ENCODE results near the gene RIC8A.
"Not testable (repeated sequence)": the region's sequence is repeated elsewhere in the genome, so short reads cannot be mapped to it uniquely, and the experiment has no call there.

The RIC8A gene

DNA sequence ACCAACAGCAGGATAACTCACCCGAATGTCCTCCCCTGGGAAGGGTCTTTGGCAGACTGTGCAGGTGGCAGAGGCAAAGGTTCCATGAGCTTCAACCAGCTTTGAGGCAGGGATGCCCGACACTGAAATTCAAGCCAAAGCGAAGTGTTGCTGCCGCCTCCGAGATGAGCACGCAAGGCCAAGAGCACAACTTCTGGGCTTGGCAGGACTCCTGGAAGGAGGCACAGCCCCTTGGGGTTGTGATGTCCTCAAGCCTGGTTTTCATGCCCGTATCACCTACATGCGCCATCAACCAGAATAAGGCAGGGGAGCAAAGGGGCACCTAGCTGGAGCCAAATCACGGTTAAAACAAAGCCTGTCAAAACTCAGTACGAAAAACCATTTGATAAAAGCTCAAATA is 22.9 kb downstream of the RIC8A start:
- Histone ChIP-seq H3K27me3 (ENCODE audit: control insufficient read depth in 1 of 2, insufficient read depth in 2 of 2, low read length in 2 of 2) (no peaks in the 10 kb centered on the region), H3K4me3 (ENCODE audit: low read depth in 1 of 2, low read length in 2 of 2) (no peak overlapping the region), H3K4me1 (ENCODE audit: control insufficient read depth in 1 of 2, insufficient read depth in 2 of 2, low read length in 2 of 2) (peaks cover 4% of the 10 kb centered on the region in 2 donors), H3K27ac (ENCODE audit: low read depth, low read length) (no peak overlapping the region), H3K9ac (ENCODE audit: low read depth in 1 of 2, low read length in 2 of 2) (no peak overlapping the region), H3K36me3 (ENCODE audit: control insufficient read depth in 1 of 2, insufficient read depth in 2 of 2, low read length in 2 of 2) (peaks cover 0 to 4% of the 10 kb centered on the region in 2 donors), H3K9me3 (ENCODE audit: control insufficient read depth in 1 of 2, low read length in 2 of 2) (no peaks in the 10 kb centered on the region)

GRCh38 chr11:232783-233565 is 25.5 kb downstream of the RIC8A start:
- no peak overlapping the region for H3K4me3 ChIP-seq (ENCODE audit: low read depth in 1 of 2, low read length in 2 of 2)
- no peak overlapping the region for H3K9ac ChIP-seq (ENCODE audit: low read depth in 1 of 2, low read length in 2 of 2)
- H3K36me3 ChIP-seq (ENCODE audit: control insufficient read depth in 1 of 2, insufficient read depth in 2 of 2, low read length in 2 of 2) = no peaks in the 10 kb centered on the region
- H3K9me3 ChIP-seq (ENCODE audit: control insufficient read depth in 1 of 2, low read length in 2 of 2) = no peaks in the 10 kb centered on the region
- no peak overlapping the region for H3K27ac ChIP-seq (ENCODE audit: low read depth, low read length)
- H3K27me3 ChIP-seq (ENCODE audit: control insufficient read depth in 1 of 2, insufficient read depth in 2 of 2, low read length in 2 of 2) = no peaks in the 10 kb centered on the region
- peaks cover 14 to 18% of the 10 kb centered on the region in 2 donors for H3K4me1 ChIP-seq (ENCODE audit: control insufficient read depth in 1 of 2, insufficient read depth in 2 of 2, low read length in 2 of 2)

GRCh38 chr11:235180-235579 is 27.7 kb downstream of the RIC8A start:
- no peak overlapping the region for H3K27ac ChIP-seq (ENCODE audit: low read depth, low read length)
- H3K9ac ChIP-seq (ENCODE audit: low read depth in 1 of 2, low read length in 2 of 2) = peak overlapping the region; percentile 75 to 98
- H3K4me3 ChIP-seq (ENCODE audit: low read depth in 1 of 2, low read length in 2 of 2) = peak overlapping the region; percentile 82 to 97
- H3K4me1 ChIP-seq (ENCODE audit: control insufficient read depth in 1 of 2, insufficient read depth in 2 of 2, low read length in 2 of 2) = peaks cover 19 to 23% of the 10 kb centered on the region in 2 donors
- H3K36me3 ChIP-seq (ENCODE audit: control insufficient read depth in 1 of 2, insufficient read depth in 2 of 2, low read length in 2 of 2) = peaks cover 0 to 6% of the 10 kb centered on the region in 2 donors
- no peaks in the 10 kb centered on the region for H3K27me3 ChIP-seq (ENCODE audit: control insufficient read depth in 1 of 2, insufficient read depth in 2 of 2, low read length in 2 of 2)
- H3K9me3 ChIP-seq (ENCODE audit: control insufficient read depth in 1 of 2, low read length in 2 of 2) = no peaks in the 10 kb centered on the region

DNA sequence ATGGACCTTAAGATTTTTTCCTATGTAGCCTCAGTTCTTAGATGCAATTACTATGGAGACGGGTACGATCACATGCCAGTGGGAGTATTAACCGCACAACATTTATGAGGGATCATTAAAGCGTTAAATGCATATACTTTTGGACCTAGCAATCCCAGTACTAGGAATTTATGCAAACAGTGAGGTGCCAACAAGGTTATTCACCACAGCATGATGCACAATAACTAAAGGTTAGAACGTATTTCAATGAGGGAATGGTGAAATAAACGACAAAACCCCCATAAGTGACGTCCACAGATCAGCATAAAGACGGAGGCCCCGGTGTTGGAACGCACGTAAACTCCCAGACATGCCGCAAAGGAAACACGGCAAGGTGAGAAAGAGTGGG is 28.1 kb downstream of the RIC8A start:
- Histone ChIP-seq H3K9ac (ENCODE audit: low read depth in 1 of 2, low read length in 2 of 2) (peak overlapping the region; percentile 75 to 98), H3K27ac (ENCODE audit: low read depth, low read length) (no peak overlapping the region)

DNA sequence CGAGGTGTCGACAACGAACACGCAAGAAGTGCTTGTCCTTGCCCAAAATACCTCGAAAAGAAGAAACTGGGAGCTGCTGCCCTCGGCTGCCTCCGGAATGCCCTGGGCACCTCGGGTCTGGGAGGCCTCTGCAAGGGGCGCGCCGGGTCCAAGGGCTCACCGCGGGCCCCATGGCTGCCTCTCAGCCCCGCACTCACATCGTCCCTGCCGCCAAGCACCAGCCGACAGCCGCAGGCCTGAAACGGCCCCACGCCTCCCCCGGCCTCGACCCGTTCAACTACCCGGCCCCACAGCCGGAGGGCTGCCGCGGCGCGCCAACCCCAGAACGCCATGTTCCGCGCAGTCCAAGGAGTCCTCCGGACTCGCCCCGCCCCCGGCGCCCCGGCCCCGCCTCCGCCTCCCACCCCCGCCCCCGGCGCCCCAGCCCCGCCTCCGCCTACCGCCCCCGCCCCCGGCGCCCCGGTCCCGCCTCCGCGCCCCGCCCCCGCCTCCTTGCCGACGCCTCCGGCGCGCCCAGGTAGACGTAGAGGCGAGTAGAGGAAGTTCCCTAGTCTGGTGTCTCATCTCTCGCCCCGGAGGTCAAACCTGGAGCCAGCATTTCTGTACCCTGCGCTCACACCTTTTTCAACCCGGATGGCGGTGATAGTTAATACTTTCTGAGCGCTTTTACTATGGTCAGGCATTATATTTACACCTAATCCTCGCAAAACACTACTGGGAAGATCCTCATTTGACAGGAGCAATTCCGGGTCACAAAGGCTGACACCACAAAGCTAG is 28.7 kb downstream of the RIC8A start, which contains the start of gene SIRT3:
TSS of gene SIRT3 (minus strand) at position 346 of the 777 bp plus-strand sequence. CDS start at position 332, 14 bp downstream.
- Histone ChIP-seq H3K27ac (ENCODE audit: low read depth, low read length) (peak within 1 kb of the TSS; percentile 99), H3K27me3 (ENCODE audit: control insufficient read depth in 1 of 2, insufficient read depth in 2 of 2, low read length in 2 of 2) (no peaks in the 10 kb centered on the region), H3K9me3 (ENCODE audit: control insufficient read depth in 1 of 2, low read length in 2 of 2) (no peaks in the 10 kb centered on the region), H3K4me1 (ENCODE audit: control insufficient read depth in 1 of 2, insufficient read depth in 2 of 2, low read length in 2 of 2) (peaks cover 19 to 23% of the 10 kb centered on the region in 2 donors), H3K9ac (ENCODE audit: low read depth in 1 of 2, low read length in 2 of 2) (peak within 1 kb of the TSS; percentile 87 to 98), H3K4me3 (ENCODE audit: low read depth in 1 of 2, low read length in 2 of 2) (peak within 1 kb of the TSS; percentile 85 to 97), H3K36me3 (ENCODE audit: control insufficient read depth in 1 of 2, insufficient read depth in 2 of 2, low read length in 2 of 2) (peaks cover under 1 to 15% of the 10 kb centered on the region in 2 donors)

More for the DNA sequence above, 28.1 kb downstream of the RIC8A start:
- no peaks in the 10 kb centered on the region for H3K27me3 ChIP-seq (ENCODE audit: control insufficient read depth in 1 of 2, insufficient read depth in 2 of 2, low read length in 2 of 2)
- peaks cover 19 to 23% of the 10 kb centered on the region in 2 donors for H3K4me1 ChIP-seq (ENCODE audit: control insufficient read depth in 1 of 2, insufficient read depth in 2 of 2, low read length in 2 of 2)
- H3K36me3 ChIP-seq (ENCODE audit: control insufficient read depth in 1 of 2, insufficient read depth in 2 of 2, low read length in 2 of 2) = peaks cover 0 to 10% of the 10 kb centered on the region in 2 donors
- peak overlapping the region; percentile 82 to 97 for H3K4me3 ChIP-seq (ENCODE audit: low read depth in 1 of 2, low read length in 2 of 2)
- H3K9me3 ChIP-seq (ENCODE audit: control insufficient read depth in 1 of 2, low read length in 2 of 2) = no peaks in the 10 kb centered on the region

- Histone ChIP-seq H3K4me1 (ENCODE audit: control insufficient read depth in 1 of 2, insufficient read depth in 2 of 2, low read length in 2 of 2) (peaks cover 19 to 23% of the 10 kb centered on the region in 2 donors), H3K27ac (ENCODE audit: low read depth, low read length) (peak within 1 kb of the TSS; percentile 99), H3K9me3 (ENCODE audit: control insufficient read depth in 1 of 2, low read length in 2 of 2) (no peaks in the 10 kb centered on the region), H3K36me3 (ENCODE audit: control insufficient read depth in 1 of 2, insufficient read depth in 2 of 2, low read length in 2 of 2) (peaks cover 7 to 24% of the 10 kb centered on the region in 2 donors), H3K27me3 (ENCODE audit: control insufficient read depth in 1 of 2, insufficient read depth in 2 of 2, low read length in 2 of 2) (no peaks in the 10 kb centered on the region), H3K4me3 (ENCODE audit: low read depth in 1 of 2, low read length in 2 of 2) (peak within 1 kb of the TSS; percentile 85 to 97), H3K9ac (ENCODE audit: low read depth in 1 of 2, low read length in 2 of 2) (peak within 1 kb of the TSS; percentile 87 to 98)
Measured at GRCh38 chr11:236774-237767, 29.6 kb downstream of the RIC8A start, which contains the start of gene PSMD13. Gene PSMD13 (plus strand): TSS chr11:236976. CDS start chr11:237050, 74 bp downstream.

GRCh38 chr11:238346-238745 is 30.8 kb downstream of the RIC8A start:
- H3K36me3 ChIP-seq (ENCODE audit: control insufficient read depth in 1 of 2, insufficient read depth in 2 of 2, low read length in 2 of 2) = peaks cover 7 to 28% of the 10 kb centered on the region in 2 donors
- not testable (repeated sequence) for H3K4me3 ChIP-seq (ENCODE audit: low read depth in 1 of 2, low read length in 2 of 2); H3K27me3 ChIP-seq (ENCODE audit: control insufficient read depth in 1 of 2, insufficient read depth in 2 of 2, low read length in 2 of 2); H3K27ac ChIP-seq (ENCODE audit: low read depth, low read length); H3K9me3 ChIP-seq (ENCODE audit: control insufficient read depth in 1 of 2, low read length in 2 of 2)
- peak overlapping the region in 1 of 2 donors; percentile 87 for H3K9ac ChIP-seq (ENCODE audit: low read depth in 1 of 2, low read length in 2 of 2)
- peaks cover 19 to 23% of the 10 kb centered on the region in 2 donors for H3K4me1 ChIP-seq (ENCODE audit: control insufficient read depth in 1 of 2, insufficient read depth in 2 of 2, low read length in 2 of 2)

DNA sequence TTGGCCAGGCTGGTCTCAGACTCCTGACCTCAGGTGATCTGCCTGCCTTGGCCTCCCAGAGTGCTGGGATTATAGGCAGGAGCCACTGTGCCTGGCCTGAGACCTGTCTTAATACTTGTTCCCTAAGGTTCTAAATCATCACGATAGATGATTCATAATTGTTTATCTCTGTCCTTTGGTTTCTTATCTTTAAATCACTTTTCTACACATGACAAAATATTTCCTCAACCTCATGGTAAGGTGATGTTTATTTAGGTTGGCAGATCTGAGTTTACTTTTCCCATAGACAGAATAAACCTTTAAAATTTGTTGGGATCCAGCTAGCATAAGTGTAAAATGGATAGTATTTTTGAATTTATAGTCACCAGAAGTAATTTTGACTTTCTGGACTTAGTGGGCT is 32.8 kb downstream of the RIC8A start:
- Histone ChIP-seq H3K36me3 (ENCODE audit: control insufficient read depth in 1 of 2, insufficient read depth in 2 of 2, low read length in 2 of 2) (peaks cover 11 to 44% of the 10 kb centered on the region in 2 donors), H3K4me3 (ENCODE audit: low read depth in 1 of 2, low read length in 2 of 2) (no peak overlapping the region), H3K27ac (ENCODE audit: low read depth, low read length) (no peak overlapping the region), H3K4me1 (ENCODE audit: control insufficient read depth in 1 of 2, insufficient read depth in 2 of 2, low read length in 2 of 2) (peaks cover 16 to 20% of the 10 kb centered on the region in 2 donors), H3K9me3 (ENCODE audit: control insufficient read depth in 1 of 2, low read length in 2 of 2) (no peaks in the 10 kb centered on the region), H3K9ac (ENCODE audit: low read depth in 1 of 2, low read length in 2 of 2) (no peak overlapping the region), H3K27me3 (ENCODE audit: control insufficient read depth in 1 of 2, insufficient read depth in 2 of 2, low read length in 2 of 2) (no peaks in the 10 kb centered on the region)

DNA sequence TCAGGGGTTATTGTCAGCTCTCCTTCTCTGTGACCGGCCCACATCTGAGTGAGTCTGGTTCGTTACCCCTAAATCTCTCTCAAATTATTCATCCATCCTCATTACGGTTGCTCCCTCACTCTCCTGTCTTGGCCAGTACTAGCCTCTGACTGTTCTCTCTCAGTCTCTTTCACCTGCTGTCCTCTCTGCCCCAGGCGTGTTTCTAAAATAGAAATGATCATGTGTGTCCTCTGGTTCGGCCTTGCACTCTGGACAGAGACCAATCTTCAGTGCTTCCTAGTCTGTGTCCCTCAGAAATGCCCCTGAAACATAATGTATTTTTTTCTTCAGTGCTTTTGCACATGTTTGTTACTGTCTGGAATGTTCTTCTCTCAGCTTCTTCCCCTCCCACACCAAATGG is 34.1 kb downstream of the RIC8A start:
- Histone ChIP-seq H3K36me3 (ENCODE audit: control insufficient read depth in 1 of 2, insufficient read depth in 2 of 2, low read length in 2 of 2) (peaks cover 15 to 58% of the 10 kb centered on the region in 2 donors), H3K4me1 (ENCODE audit: control insufficient read depth in 1 of 2, insufficient read depth in 2 of 2, low read length in 2 of 2) (peaks cover 12 to 15% of the 10 kb centered on the region in 2 donors), H3K27ac (ENCODE audit: low read depth, low read length) (no peak overlapping the region), H3K27me3 (ENCODE audit: control insufficient read depth in 1 of 2, insufficient read depth in 2 of 2, low read length in 2 of 2) (no peaks in the 10 kb centered on the region), H3K9ac (ENCODE audit: low read depth in 1 of 2, low read length in 2 of 2) (no peak overlapping the region), H3K4me3 (ENCODE audit: low read depth in 1 of 2, low read length in 2 of 2) (no peak overlapping the region), H3K9me3 (ENCODE audit: control insufficient read depth in 1 of 2, low read length in 2 of 2) (no peaks in the 10 kb centered on the region)
